Keratinocyte (primary cell): ENCODE data around the gene MDN1.

Experiments
- CTCF ChIP-seq, 3 experiments: IDR thresholded peaks in 1 of 3; conservative IDR thresholded peaks in 1 of 3; optimal IDR thresholded peaks in 1 of 3; 2 replicates in 2 of 3; 3 replicates in 1 of 3; pipeline versions ENCODE3 to v1.5.1; 2011; ENCODE audit warnings: low read length in 3 of 3, mild to moderate bottlenecking in 3 of 3, moderate library complexity in 2 of 3, control low read depth in 1 of 3, inconsistent platforms in 1 of 3; ENCODE audit not compliant: insufficient read depth in 2 of 3; ENCODE audit errors: extremely low read depth in 1 of 3
- EZH2 ChIP-seq: IDR thresholded peaks from one replicate; pipeline ENCODE4 v1.6.1; 2012; ENCODE audit warnings: inconsistent platforms, mild to moderate bottlenecking, low read length, moderate library complexity

GRCh38 chr6:89657445-89658158 is 162.0 kb downstream of the MDN1 start:
- no peak for TF ChIP-seq CTCF (optimal IDR thresholded peaks at IDR 0.05 in 1 of 3, IDR thresholded peaks at IDR 0.05 in 1 of 3, conservative IDR thresholded peaks at IDR 0.05 in 1 of 3; ENCODE audit: extremely low read depth in 1 of 3, insufficient read depth in 2 of 3, low read length in 3 of 3)
- no peak for TF ChIP-seq EZH2
